Measurements from ENCODE around the gene GNRHR. TPM values are rescaled to one million over a fixed set of nuclear protein-coding genes. Genes with fewer than 3 reads are reported as not detected.

Gene GNRHR
- total and polyA plus RNA-seq, 5 experiments from 2014 or later, result not detected

Other genes starting within 250 kb of the GNRHR start
- 10 to 100 TPM; 56.9 to 65.0 TPM for gene CENPC, start 208.9 kb downstream of the GNRHR start, total RNA-seq
- gene CENPC, start 208.9 kb downstream of the GNRHR start, polyA plus RNA-seq, result 10 to 100 TPM; 16.1 to 19.7 (median 18.6) TPM
- 1 to 10 TPM; 3.5 to 4.0 TPM for gene STAP1, start 195.7 kb downstream of the GNRHR start, total RNA-seq
- gene STAP1, start 195.7 kb downstream of the GNRHR start, polyA plus RNA-seq, result 1 to 10 TPM in 1 of 3 donors, under 1 TPM in 2; 0.59 to 1.1 (median 0.93) TPM
- gene UBA6, start 53.2 kb downstream of the GNRHR start, total RNA-seq, result 10 to 100 TPM; 46.4 to 52.9 TPM
- 10 to 100 TPM; 18.2 to 19.5 (median 18.5) TPM for gene UBA6, start 53.2 kb downstream of the GNRHR start, polyA plus RNA-seq
- gene TMPRSS11D, start 129.6 kb upstream of the GNRHR start, total RNA-seq, result not detected
- gene TMPRSS11D, start 129.6 kb upstream of the GNRHR start, polyA plus RNA-seq, result not detected
- not detected for gene TMPRSS11A, start 209.1 kb upstream of the GNRHR start, total RNA-seq
- not detected for gene TMPRSS11A, start 209.1 kb upstream of the GNRHR start, polyA plus RNA-seq